Mesendoderm (in vitro differentiated cells): ENCODE measurements around the gene PAPOLA.

Experiments used
- DNase-seq: peaks from one replicate; pipeline ENCODE4 v3.0.0; 2013
- H2AK5ac ChIP-seq: 2 replicates; pipeline ENCODE4 v1.6.1; 2013; ENCODE audit warnings: low read length, inconsistent platforms
- H2BK120ac ChIP-seq: 2 replicates; pipeline ENCODE4 v1.6.1; 2013; ENCODE audit warnings: low read depth, mild to moderate bottlenecking, low read length, moderate library complexity, mixed read lengths
- H2BK15ac ChIP-seq: replicated peaks from 2 replicates; pipeline ENCODE4 v1.6.1; 2013; ENCODE audit warnings: low read depth, mild to moderate bottlenecking, moderate library complexity
- H2BK5ac ChIP-seq: 2 replicates; pipeline ENCODE4 v1.6.1; 2013; ENCODE audit warnings: low read length, inconsistent platforms
- H3K18ac ChIP-seq: 2 replicates; pipeline ENCODE4 v1.6.1; 2013; ENCODE audit warnings: mild to moderate bottlenecking, low read length, mixed read lengths
- H3K23ac ChIP-seq: one replicate; pipeline ENCODE4 v1.6.1; 2013; ENCODE audit warnings: low read length
- H3K27ac ChIP-seq: 2 replicates; pipeline ENCODE4 v1.5.1; 2013; ENCODE audit warnings: low read depth, mild to moderate bottlenecking, inconsistent platforms, low read length, moderate library complexity
- H3K27me3 ChIP-seq: 2 replicates; pipeline ENCODE4 v1.6.1; 2013; ENCODE audit warnings: low read length, control low read depth, mild to moderate bottlenecking, inconsistent platforms; ENCODE audit not compliant: insufficient read depth, poor library complexity
- H3K36me3 ChIP-seq: 2 replicates; pipeline ENCODE4 v1.6.1; 2013; ENCODE audit warnings: low read length, inconsistent platforms; ENCODE audit not compliant: control insufficient read depth, insufficient read depth
- H3K4ac ChIP-seq: one replicate; pipeline ENCODE4 v1.6.1; 2013; ENCODE audit warnings: low read depth, mild to moderate bottlenecking, low read length, moderate library complexity
- H3K4me1 ChIP-seq: 2 replicates; pipeline ENCODE4 v1.6.1; 2013; ENCODE audit warnings: low read depth, low read length, inconsistent platforms; ENCODE audit not compliant: control insufficient read depth
- H3K4me2 ChIP-seq: 2 replicates; pipeline ENCODE4 v1.6.1; 2013; ENCODE audit warnings: low read length
- H3K4me3 ChIP-seq: 2 replicates; pipeline ENCODE4 v1.5.1; 2013; ENCODE audit warnings: mild to moderate bottlenecking, low read length
- H3K56ac ChIP-seq: one replicate; pipeline ENCODE4 v1.6.1; 2013; ENCODE audit warnings: low read length
- H3K79me1 ChIP-seq: 2 replicates; pipeline ENCODE4 v1.6.1; 2013; ENCODE audit warnings: low read length, inconsistent platforms
- H3K79me2 ChIP-seq: 2 replicates; pipeline ENCODE4 v1.6.1; 2013; ENCODE audit warnings: mild to moderate bottlenecking, low read length; ENCODE audit not compliant: control insufficient read depth, insufficient read depth
- H3K9ac ChIP-seq: 2 replicates; pipeline ENCODE4 v1.6.1; 2013; ENCODE audit warnings: low read length, inconsistent platforms
- H4K5ac ChIP-seq: one replicate; pipeline ENCODE4 v1.6.1; 2013; ENCODE audit warnings: low read length
- H4K8ac ChIP-seq: one replicate; pipeline ENCODE4 v1.6.1; 2013; ENCODE audit warnings: low read depth, mild to moderate bottlenecking, control low read depth, low read length, moderate library complexity
- WGBS: extraction: QIAGEN DNeasy Blood & Tissue Kit; methylation state at CpG from one replicate; pipeline ENCODE4 v1.1.7; 2013; ENCODE audit warnings: low lambda C conversion rate, missing lambda C conversion rate; ENCODE audit not compliant: insufficient coverage; ENCODE audit errors: extremely low coverage; 5-methylcytosine and 5-hydroxymethylcytosine counted together

The PAPOLA gene

DNA sequence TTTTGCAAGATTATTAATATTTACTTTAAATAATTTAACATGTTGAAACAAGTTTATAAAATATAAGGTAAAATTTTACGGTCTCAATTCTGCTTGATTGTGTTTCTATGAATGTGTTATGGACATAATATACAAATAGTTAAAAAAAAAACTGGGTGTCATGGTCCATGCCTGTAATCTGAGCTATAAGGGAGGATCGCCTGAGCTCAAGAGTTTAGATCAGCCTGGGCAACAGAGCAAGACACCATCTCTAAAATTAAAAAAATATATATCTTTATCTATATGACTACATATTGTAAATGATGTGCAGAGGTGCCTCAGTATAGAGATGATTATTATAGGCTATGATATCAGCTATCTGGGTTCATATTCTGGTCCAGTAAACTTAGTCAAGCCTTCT, 9.9 kb downstream of the PAPOLA start:
- no peaks in the 10 kb centered on the region for H3K4me1 ChIP-seq
- H3K27ac ChIP-seq, result no peak overlapping the region
- no peak overlapping the region for H2BK15ac ChIP-seq
- no peak overlapping the region for H3K9ac ChIP-seq
- no peak overlapping the region for H3K56ac ChIP-seq
- peaks cover 79% of the 10 kb centered on the region for H3K79me2 ChIP-seq
- H3K4me3 ChIP-seq, result no peak overlapping the region
- H3K18ac ChIP-seq, result no peak overlapping the region
- DNase-seq, result no peak
- no peak overlapping the region for H2AK5ac ChIP-seq
- no peak overlapping the region for H3K23ac ChIP-seq
- no peaks in the 10 kb centered on the region for H3K36me3 ChIP-seq
- H3K4me2 ChIP-seq, result no peak overlapping the region
- H3K4ac ChIP-seq, result no peak overlapping the region
- H3K27me3 ChIP-seq, result no peaks in the 10 kb centered on the region
- no peak overlapping the region for H2BK5ac ChIP-seq
- no peak overlapping the region for H4K5ac ChIP-seq
- H4K8ac ChIP-seq, result no peak overlapping the region
- WGBS, result 100% methylated on average over 1 of the region's 2 CpGs
- H3K79me1 ChIP-seq, result no peaks in the 10 kb centered on the region
- no peak overlapping the region for H2BK120ac ChIP-seq

- H3K4ac ChIP-seq, result no peak overlapping the region
- H2AK5ac ChIP-seq, result no peak overlapping the region
- H3K18ac ChIP-seq, result no peak overlapping the region
- H4K8ac ChIP-seq, result no peak overlapping the region
- H3K79me2 ChIP-seq, result peaks cover 81% of the 10 kb centered on the region
- H2BK120ac ChIP-seq, result no peak overlapping the region
- DNase-seq, result no peak
- H3K4me2 ChIP-seq, result no peak overlapping the region
- H3K23ac ChIP-seq, result no peak overlapping the region
- H3K79me1 ChIP-seq, result no peaks in the 10 kb centered on the region
- H3K4me1 ChIP-seq, result no peaks in the 10 kb centered on the region
- no peak overlapping the region for H3K27ac ChIP-seq
- H3K56ac ChIP-seq, result no peak overlapping the region
- no peaks in the 10 kb centered on the region for H3K36me3 ChIP-seq
- H4K5ac ChIP-seq, result no peak overlapping the region
- 100% methylated on average over 1 of the region's 5 CpGs for WGBS
- no peak overlapping the region for H3K9ac ChIP-seq
- no peak overlapping the region for H2BK15ac ChIP-seq
- no peaks in the 10 kb centered on the region for H3K27me3 ChIP-seq
- H2BK5ac ChIP-seq, result no peak overlapping the region
- no peak overlapping the region for H3K4me3 ChIP-seq
These were observed 10.6 kb downstream of the PAPOLA start for GRCh38 chr14:96512602-96513397.

DNA sequence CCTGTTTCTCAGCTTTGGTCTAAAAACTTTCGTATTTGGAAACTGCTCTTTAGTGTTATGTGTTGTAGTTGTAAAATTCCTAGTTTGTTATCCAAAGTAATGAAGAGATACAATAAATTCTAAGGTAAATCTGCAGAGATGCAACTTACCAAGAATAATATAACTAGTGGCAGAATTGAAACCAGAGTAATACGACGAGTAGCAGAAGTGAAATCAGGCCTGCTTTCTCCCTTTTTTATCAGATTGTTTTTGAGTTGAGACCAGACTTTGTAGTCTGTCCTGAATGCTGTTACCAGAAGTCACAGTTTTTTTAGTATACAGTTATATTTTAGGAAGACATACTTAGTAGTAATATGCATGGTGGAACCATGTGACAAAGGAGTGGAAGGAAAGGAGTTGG, 12.5 kb downstream of the PAPOLA start:
- Histone ChIP-seq H3K27me3 (no peaks in the 10 kb centered on the region), H4K8ac (no peak overlapping the region), H4K5ac (no peak overlapping the region), H3K4ac (no peak overlapping the region), H3K23ac (no peak overlapping the region), H3K79me2 (peaks cover 73% of the 10 kb centered on the region), H2BK5ac (no peak overlapping the region), H3K9ac (no peak overlapping the region), H3K36me3 (no peaks in the 10 kb centered on the region), H2BK120ac (no peak overlapping the region), H3K56ac (no peak overlapping the region), H3K4me3 (no peak overlapping the region), H3K4me2 (no peak overlapping the region), H3K4me1 (no peaks in the 10 kb centered on the region), H2BK15ac (no peak overlapping the region), H3K79me1 (no peaks in the 10 kb centered on the region), H3K27ac (no peak overlapping the region), H2AK5ac (no peak overlapping the region), H3K18ac (no peak overlapping the region)
- DNase-seq, result no peak
- no CpG with 5 or more reads among the region's 3 CpGs for WGBS

GRCh38 chr14:96515731-96516130, 13.5 kb downstream of the PAPOLA start:
- H3K4ac ChIP-seq, result no peak overlapping the region
- no peak overlapping the region for H3K4me3 ChIP-seq
- H2AK5ac ChIP-seq, result no peak overlapping the region
- H2BK120ac ChIP-seq, result no peak overlapping the region
- no peaks in the 10 kb centered on the region for H3K79me1 ChIP-seq
- no peak overlapping the region for H3K56ac ChIP-seq
- H4K8ac ChIP-seq, result no peak overlapping the region
- no peak overlapping the region for H3K23ac ChIP-seq
- no peak overlapping the region for H3K27ac ChIP-seq
- H4K5ac ChIP-seq, result no peak overlapping the region
- DNase-seq, result no peak
- no peak overlapping the region for H2BK5ac ChIP-seq
- no peak overlapping the region for H2BK15ac ChIP-seq
- peaks cover 68% of the 10 kb centered on the region for H3K79me2 ChIP-seq
- H3K4me2 ChIP-seq, result no peak overlapping the region
- WGBS, result no CpG with 5 or more reads among the region's 1 CpG
- no peaks in the 10 kb centered on the region for H3K4me1 ChIP-seq
- no peaks in the 10 kb centered on the region for H3K27me3 ChIP-seq
- H3K36me3 ChIP-seq, result no peaks in the 10 kb centered on the region
- H3K9ac ChIP-seq, result no peak overlapping the region
- H3K18ac ChIP-seq, result no peak overlapping the region

GRCh38 chr14:96516351-96516750, 14.2 kb downstream of the PAPOLA start:
- no peak overlapping the region for H3K56ac ChIP-seq
- H3K4me2 ChIP-seq, result no peak overlapping the region
- no peak overlapping the region for H4K8ac ChIP-seq
- no peak overlapping the region for H2BK120ac ChIP-seq
- no peaks in the 10 kb centered on the region for H3K4me1 ChIP-seq
- no CpG with 5 or more reads among the region's 1 CpG for WGBS
- H3K36me3 ChIP-seq, result no peaks in the 10 kb centered on the region
- H3K4me3 ChIP-seq, result no peak overlapping the region
- no peak for DNase-seq
- H3K23ac ChIP-seq, result no peak overlapping the region
- H3K27ac ChIP-seq, result no peak overlapping the region
- no peak overlapping the region for H3K4ac ChIP-seq
- no peak overlapping the region for H2AK5ac ChIP-seq
- H3K18ac ChIP-seq, result no peak overlapping the region
- no peak overlapping the region for H3K9ac ChIP-seq
- no peaks in the 10 kb centered on the region for H3K79me1 ChIP-seq
- H2BK15ac ChIP-seq, result no peak overlapping the region
- H4K5ac ChIP-seq, result no peak overlapping the region
- H3K27me3 ChIP-seq, result no peaks in the 10 kb centered on the region
- H3K79me2 ChIP-seq, result peaks cover 64% of the 10 kb centered on the region
- H2BK5ac ChIP-seq, result no peak overlapping the region

GRCh38 chr14:96519970-96520369, 17.8 kb downstream of the PAPOLA start:
- Histone ChIP-seq H3K56ac (no peak overlapping the region), H3K4me1 (no peaks in the 10 kb centered on the region), H3K4me3 (no peak overlapping the region), H3K18ac (no peak overlapping the region), H3K4me2 (no peak overlapping the region), H3K79me1 (peaks cover 4% of the 10 kb centered on the region), H3K27me3 (no peaks in the 10 kb centered on the region), H3K27ac (no peak overlapping the region), H2BK15ac (no peak overlapping the region), H2AK5ac (no peak overlapping the region), H4K8ac (no peak overlapping the region), H3K9ac (no peak overlapping the region), H4K5ac (no peak overlapping the region), H2BK120ac (no peak overlapping the region), H3K79me2 (peaks cover 42% of the 10 kb centered on the region), H2BK5ac (no peak overlapping the region), H3K4ac (no peak overlapping the region), H3K23ac (no peak overlapping the region), H3K36me3 (no peaks in the 10 kb centered on the region)
- DNase-seq, result no peak
- no CpG with 5 or more reads among the region's 4 CpGs for WGBS
